Measurements from ENCODE around the gene MRPL39. TPM values are rescaled to one million over a fixed set of nuclear protein-coding genes. Genes with fewer than 3 reads are reported as not detected.

The MRPL39 gene
- total RNA-seq, 2 experiments from 2014 or later: 71.4 to 75.8 TPM

GRCh38 chr21:25556091-25556490 is 51.2 kb downstream of the MRPL39 start:
- Mint-ChIP-seq H3K27me3 (ENCODE audit: low read depth) (no peaks in the 10 kb centered on the region), H3K27ac (peak overlapping the region; percentile 70), H3K9me3 (no peaks in the 10 kb centered on the region), H3K4me1 (ENCODE audit: low read depth) (peaks cover 63% of the 10 kb centered on the region), H3K4me3 (no peak overlapping the region), H3K36me3 (ENCODE audit: low read depth) (no peaks in the 10 kb centered on the region)
- intact Hi-C loops (cut with micrococcal nuclease): loop anchor here (1.0 kb wide), 1 partner anchor 99 kb away; no protein-coding TSS in a partner anchor
- CTCF ChIA-PET: interaction anchor here (0.7 to 0.8 kb wide), 2 partner anchors 45 to 92 kb away, joined by 3 read pairs; no protein-coding TSS in a partner anchor
- DNase-seq: no peak

GRCh38 chr21:25555492-25555891 is 51.8 kb downstream of the MRPL39 start:
- intact Hi-C loops (cut with micrococcal nuclease): loop anchor here (1.0 to 2.0 kb wide), 2 partner anchors 19 to 53 kb away; no protein-coding TSS in a partner anchor
- CTCF ChIA-PET: interaction anchor here (0.7 kb wide), 1 partner anchor 92 kb away, joined by 3 read pairs; no protein-coding TSS in a partner anchor
- peak overlapping the region; percentile 7 for H3K4me3 Mint-ChIP-seq
- peak overlapping the region; percentile 70 for H3K27ac Mint-ChIP-seq
- DNase-seq: no peak
- H3K27me3 Mint-ChIP-seq (ENCODE audit: low read depth): no peaks in the 10 kb centered on the region
- no peaks in the 10 kb centered on the region for H3K9me3 Mint-ChIP-seq
- no peaks in the 10 kb centered on the region for H3K36me3 Mint-ChIP-seq (ENCODE audit: low read depth)
- peaks cover 57% of the 10 kb centered on the region for H3K4me1 Mint-ChIP-seq (ENCODE audit: low read depth)

- intact Hi-C loops (cut with micrococcal nuclease): no loop called here
- no peak overlapping the region for H3K27ac Mint-ChIP-seq
- CTCF ChIA-PET: no interaction called here
Observed at GRCh38 chr21:25552856-25553255, 54.4 kb downstream of the MRPL39 start.

GRCh38 chr21:25551569-25551968 is 55.7 kb downstream of the MRPL39 start:
- CTCF ChIA-PET: no interaction called here
- Mint-ChIP-seq H3K27ac (no peak overlapping the region), H3K4me3 (no peak overlapping the region), H3K36me3 (ENCODE audit: low read depth) (no peaks in the 10 kb centered on the region), H3K27me3 (ENCODE audit: low read depth) (no peaks in the 10 kb centered on the region), H3K4me1 (ENCODE audit: low read depth) (peaks cover 22% of the 10 kb centered on the region), H3K9me3 (no peaks in the 10 kb centered on the region)
- intact Hi-C loops (cut with micrococcal nuclease): no loop called here
- no peak for DNase-seq

More at GRCh38 chr21:25552856-25553255, 54.4 kb downstream of the MRPL39 start:
- no peaks in the 10 kb centered on the region for H3K9me3 Mint-ChIP-seq
- no peak overlapping the region for H3K4me3 Mint-ChIP-seq
- no peak for DNase-seq
- no peaks in the 10 kb centered on the region for H3K36me3 Mint-ChIP-seq (ENCODE audit: low read depth)
- H3K27me3 Mint-ChIP-seq (ENCODE audit: low read depth): no peaks in the 10 kb centered on the region
- peaks cover 33% of the 10 kb centered on the region for H3K4me1 Mint-ChIP-seq (ENCODE audit: low read depth)

GRCh38 chr21:25550352-25551120 is 56.7 kb downstream of the MRPL39 start:
- Mint-ChIP-seq H3K36me3 (ENCODE audit: low read depth) (no peaks in the 10 kb centered on the region), H3K27ac (no peak overlapping the region), H3K27me3 (ENCODE audit: low read depth) (no peaks in the 10 kb centered on the region), H3K4me1 (ENCODE audit: low read depth) (peaks cover 12% of the 10 kb centered on the region), H3K9me3 (no peaks in the 10 kb centered on the region), H3K4me3 (no peak overlapping the region)
- no peak for DNase-seq
- CTCF ChIA-PET: interaction anchor here (0.5 to 0.7 kb wide), 2 partner anchors 10 to 31 kb away, joined by 3 to 4 read pairs; no protein-coding TSS in a partner anchor
- intact Hi-C loops (cut with micrococcal nuclease): no loop called here

- CTCF ChIA-PET: no interaction called here
- intact Hi-C loops (cut with micrococcal nuclease): no loop called here
- H3K4me1 Mint-ChIP-seq (ENCODE audit: low read depth): peaks cover 3% of the 10 kb centered on the region
- peaks cover 15% of the 10 kb centered on the region for H3K9me3 Mint-ChIP-seq
- H3K36me3 Mint-ChIP-seq (ENCODE audit: low read depth): peaks cover 7% of the 10 kb centered on the region
- no peak overlapping the region for H3K4me3 Mint-ChIP-seq
- no peaks in the 10 kb centered on the region for H3K27me3 Mint-ChIP-seq (ENCODE audit: low read depth)
- H3K27ac Mint-ChIP-seq: no peak overlapping the region
- no peak for DNase-seq
Observed at GRCh38 chr21:25541042-25541441, 66.2 kb downstream of the MRPL39 start.

- peaks cover 15% of the 10 kb centered on the region for H3K9me3 Mint-ChIP-seq
- peaks cover 3% of the 10 kb centered on the region for H3K4me1 Mint-ChIP-seq (ENCODE audit: low read depth)
- H3K36me3 Mint-ChIP-seq (ENCODE audit: low read depth): peaks cover 7% of the 10 kb centered on the region
- CTCF ChIA-PET: interaction anchor here (0.7 kb wide), 1 partner anchor 11 kb away, joined by 3 read pairs; no protein-coding TSS in a partner anchor
- H3K27me3 Mint-ChIP-seq (ENCODE audit: low read depth): no peaks in the 10 kb centered on the region
- H3K4me3 Mint-ChIP-seq: no peak overlapping the region
- no peak overlapping the region for H3K27ac Mint-ChIP-seq
- intact Hi-C loops (cut with micrococcal nuclease): no loop called here
- DNase-seq: no peak
Observed at GRCh38 chr21:25539606-25540005, 67.7 kb downstream of the MRPL39 start.

GRCh38 chr21:25537174-25537573 is 70.1 kb downstream of the MRPL39 start:
- DNase-seq: no peak
- Mint-ChIP-seq H3K27me3 (ENCODE audit: low read depth) (no peaks in the 10 kb centered on the region), H3K4me3 (no peak overlapping the region), H3K27ac (no peak overlapping the region), H3K4me1 (ENCODE audit: low read depth) (peaks cover 3% of the 10 kb centered on the region), H3K9me3 (peaks cover 15% of the 10 kb centered on the region), H3K36me3 (ENCODE audit: low read depth) (peaks cover 7% of the 10 kb centered on the region)
- intact Hi-C loops (cut with micrococcal nuclease): loop anchor here (2.0 kb wide), 1 partner anchor 18 kb away; no protein-coding TSS in a partner anchor
- CTCF ChIA-PET: no interaction called here

GRCh38 chr21:25536752-25537151 is 70.5 kb downstream of the MRPL39 start:
- Mint-ChIP-seq H3K4me3 (no peak overlapping the region), H3K36me3 (ENCODE audit: low read depth) (peaks cover 7% of the 10 kb centered on the region), H3K27me3 (ENCODE audit: low read depth) (no peaks in the 10 kb centered on the region), H3K4me1 (ENCODE audit: low read depth) (peaks cover 3% of the 10 kb centered on the region), H3K9me3 (peaks cover 15% of the 10 kb centered on the region), H3K27ac (no peak overlapping the region)
- intact Hi-C loops (cut with micrococcal nuclease): loop anchor here (2.0 kb wide), 1 partner anchor 18 kb away; no protein-coding TSS in a partner anchor
- CTCF ChIA-PET: interaction anchor here (0.7 kb wide), 1 partner anchor 17 kb away, joined by 3 read pairs; no protein-coding TSS in a partner anchor
- no peak for DNase-seq

- no peak for DNase-seq
- H3K36me3 Mint-ChIP-seq (ENCODE audit: low read depth): peaks cover 7% of the 10 kb centered on the region
- no peaks in the 10 kb centered on the region for H3K27me3 Mint-ChIP-seq (ENCODE audit: low read depth)
- no peak overlapping the region for H3K27ac Mint-ChIP-seq
- H3K4me1 Mint-ChIP-seq (ENCODE audit: low read depth): peaks cover 3% of the 10 kb centered on the region
- CTCF ChIA-PET: no interaction called here
- H3K9me3 Mint-ChIP-seq: peaks cover 15% of the 10 kb centered on the region
- no peak overlapping the region for H3K4me3 Mint-ChIP-seq
- intact Hi-C loops (cut with micrococcal nuclease): loop anchor here (2.0 kb wide), 1 partner anchor 19 kb away; no protein-coding TSS in a partner anchor
Observed at GRCh38 chr21:25535849-25536248, 71.4 kb downstream of the MRPL39 start.
